Right lobe of liver (tissue), 6 donors: ENCODE measurements around the gene NMU. TPM values are rescaled to one million over a fixed set of nuclear protein-coding genes. Genes with fewer than 3 reads are reported as not detected.

Experiments used
- ATAC-seq, 4 donors: fragments of 200-7000 bp; cut with Tn5 transposase; one replicate each; pipeline ENCODE4 v1.9.1; 2020; ENCODE audit warnings: mild to moderate bottlenecking in 4 of 4, moderate library complexity in 4 of 4
- DNase-seq, 3 donors: peaks; one replicate each; pipeline ENCODE4 v3.0.0-alpha.2; 2020
- H3K27ac ChIP-seq, 3 donors: fragments of 200-600 bp; one replicate each; pipeline ENCODE4 v1.8.0; 2022
- H3K27me3 ChIP-seq, 2 donors: fragments of 200-600 bp; one replicate each; pipeline ENCODE4 v1.8.0; 2022
- H3K36me3 ChIP-seq, 4 donors: fragments of 200-600 bp; sonication (generic) in 1 of 4; one replicate each; pipeline versions ENCODE4 v1.5.1 to v1.8.0; 2017 to 2022; ENCODE audit warnings: control low read depth in 1 of 4
- H3K4me1 ChIP-seq, 4 donors: fragments of 200-600 bp; sonication (generic) in 1 of 4; one replicate each; pipeline versions ENCODE4 v1.5.1 to v1.8.0; 2017 to 2022; ENCODE audit warnings: control low read depth in 1 of 4
- H3K4me3 ChIP-seq, 3 donors: fragments of 200-600 bp; one replicate each; pipeline ENCODE4 v1.8.0; 2022
- H3K9me3 ChIP-seq, 4 donors: fragments of 200-600 bp; sonication (generic) in 1 of 4; one replicate each; pipeline versions ENCODE4 v1.5.1 to v1.8.0; 2017 to 2022; ENCODE audit warnings: control low read depth in 1 of 4
- POLR2A ChIP-seq: fragments of 450-650 bp; IDR thresholded peaks from one replicate; pipeline ENCODE4 v1.6.1; 2017; ENCODE audit warnings: antibody characterized with exemption, mild to moderate bottlenecking
- WGBS: methylation state at CpG from one replicate; pipeline ENCODE4 v1.1.6; 2018; ENCODE audit warnings: low coverage, low lambda C conversion rate; ENCODE audit not compliant: insufficient coverage; ENCODE audit errors: missing lambda C conversion rate; 5-methylcytosine and 5-hydroxymethylcytosine counted together
- intact Hi-C, 2 donors: fragments of 100-400 bp; cut with DNase I; formaldehyde crosslinking; loops; one replicate each; pipeline versions ENCODE4 v1.11.2 to v1.14.1; 2022
- total RNA-seq, 6 experiments: library from RNA; depleted of rRNA in 2 of 6; stranded (reverse); fragments of >200 nt in 2 of 6; fragmentation: NEBNext Ultra II Directional in 3 of 6; extraction: Animal tissue kit (Norgen Biotek cat#: 25700) in 3 of 6; gene quantifications; one replicate each; pipeline versions ENCODE4 v1.1.0 to v1.2.4, GENCODE V29; 2016 to 2023
- TF ChIP-seq, protein P1 (sequence below), 4 donors: fragments of 200-600 bp in 3 of 4; fragments of 450-650 bp in 1 of 4; IDR thresholded peaks; one replicate each; pipeline versions ENCODE4 v1.5.1 to v1.8.0; 2016 to 2022; ENCODE audit warnings: antibody characterized with exemption in 4 of 4, mild to moderate bottlenecking in 2 of 4
- donor health status: DM: no; HTN: yes; CAD: no.
- donor health status: DM: no; HTN: no; CAD: no.
- donor health status: DM: no; HTN: no; CAD: no.
- donor health status: DM: no; HTN: yes; CAD: no.
- donor health status: DM: no; HTN: yes; CAD: no.

The NMU gene
- total RNA-seq, 6 experiments from 2014 or later: not detected

DNA sequence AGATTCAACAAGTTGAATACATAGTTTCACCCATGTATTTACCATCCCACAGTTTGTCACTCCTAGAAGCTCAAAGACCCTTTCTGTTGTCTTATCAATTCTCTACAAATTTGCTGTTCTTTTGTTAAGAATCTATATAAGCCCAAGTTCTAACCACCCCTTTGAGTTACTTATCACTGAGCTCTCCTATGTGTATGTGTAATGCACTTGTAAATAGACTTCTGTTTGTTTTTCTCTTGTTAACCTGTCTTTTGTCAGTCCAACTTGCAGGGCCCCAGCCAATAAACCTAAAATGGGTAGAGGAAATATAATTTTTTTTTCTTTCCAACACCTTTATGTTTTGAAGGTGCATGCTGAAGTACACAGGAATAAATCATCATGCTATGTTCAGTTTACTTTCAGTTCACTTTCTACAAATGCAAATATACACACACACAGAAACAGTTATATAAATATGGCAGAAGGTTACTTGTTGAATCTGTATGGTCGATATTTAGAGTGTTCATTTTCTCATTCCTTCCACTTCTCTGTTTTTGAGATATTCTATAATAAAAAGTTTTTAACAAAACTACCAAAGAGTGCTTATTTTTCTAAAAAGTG, 67.1 kb downstream of the NMU start:
- Histone ChIP-seq H3K36me3 (no peaks in the 10 kb centered on the region), H3K4me1 (no peaks in the 10 kb centered on the region), H3K9me3 (no peaks in the 10 kb centered on the region), H3K27me3 (no peaks in the 10 kb centered on the region), H3K4me3 (no peak overlapping the region), H3K27ac (no peak overlapping the region)
- TF ChIP-seq, protein P1, sequence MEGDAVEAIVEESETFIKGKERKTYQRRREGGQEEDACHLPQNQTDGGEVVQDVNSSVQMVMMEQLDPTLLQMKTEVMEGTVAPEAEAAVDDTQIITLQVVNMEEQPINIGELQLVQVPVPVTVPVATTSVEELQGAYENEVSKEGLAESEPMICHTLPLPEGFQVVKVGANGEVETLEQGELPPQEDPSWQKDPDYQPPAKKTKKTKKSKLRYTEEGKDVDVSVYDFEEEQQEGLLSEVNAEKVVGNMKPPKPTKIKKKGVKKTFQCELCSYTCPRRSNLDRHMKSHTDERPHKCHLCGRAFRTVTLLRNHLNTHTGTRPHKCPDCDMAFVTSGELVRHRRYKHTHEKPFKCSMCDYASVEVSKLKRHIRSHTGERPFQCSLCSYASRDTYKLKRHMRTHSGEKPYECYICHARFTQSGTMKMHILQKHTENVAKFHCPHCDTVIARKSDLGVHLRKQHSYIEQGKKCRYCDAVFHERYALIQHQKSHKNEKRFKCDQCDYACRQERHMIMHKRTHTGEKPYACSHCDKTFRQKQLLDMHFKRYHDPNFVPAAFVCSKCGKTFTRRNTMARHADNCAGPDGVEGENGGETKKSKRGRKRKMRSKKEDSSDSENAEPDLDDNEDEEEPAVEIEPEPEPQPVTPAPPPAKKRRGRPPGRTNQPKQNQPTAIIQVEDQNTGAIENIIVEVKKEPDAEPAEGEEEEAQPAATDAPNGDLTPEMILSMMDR (IDR thresholded peaks at IDR 0.05): no peak
- WGBS: 70% methylated on average over 1 of the region's 1 CpG
- ATAC-seq (no peak), DNase-seq (no peak)
- intact Hi-C loops: no loop called here

DNA sequence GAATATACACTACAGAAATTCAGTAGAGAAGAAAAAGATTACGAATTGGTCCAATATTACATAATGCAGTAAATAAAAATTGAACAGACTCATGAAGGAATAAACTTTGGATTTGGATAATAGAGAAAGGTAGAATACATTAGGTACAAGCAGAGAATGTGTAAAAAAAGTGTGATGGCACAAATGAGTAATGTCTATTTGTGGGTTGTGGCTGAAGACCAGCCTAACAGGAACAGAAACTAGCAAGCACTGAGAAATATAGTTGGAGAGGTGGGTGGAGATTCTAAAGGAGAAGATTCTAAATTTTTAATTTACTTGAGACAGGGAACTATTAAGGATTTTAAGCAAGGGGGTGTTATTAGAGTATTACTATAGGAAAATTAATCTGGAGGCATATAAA, 74.2 kb downstream of the NMU start:
- Histone ChIP-seq H3K4me1 (no peaks in the 10 kb centered on the region), H3K9me3 (no peaks in the 10 kb centered on the region), H3K27me3 (no peaks in the 10 kb centered on the region), H3K4me3 (no peak overlapping the region), H3K27ac (no peak overlapping the region), H3K36me3 (no peaks in the 10 kb centered on the region)
- ATAC-seq: peak in 2 of 4 donors; percentile 36 to 50
- WGBS: 81% methylated on average over 1 of the region's 1 CpG
- no peak for DNase-seq
- intact Hi-C loops: no loop called here
- TF ChIP-seq, protein P1 (IDR thresholded peaks at IDR 0.05): no peak
- TF ChIP-seq POLR2A: no peak

DNA sequence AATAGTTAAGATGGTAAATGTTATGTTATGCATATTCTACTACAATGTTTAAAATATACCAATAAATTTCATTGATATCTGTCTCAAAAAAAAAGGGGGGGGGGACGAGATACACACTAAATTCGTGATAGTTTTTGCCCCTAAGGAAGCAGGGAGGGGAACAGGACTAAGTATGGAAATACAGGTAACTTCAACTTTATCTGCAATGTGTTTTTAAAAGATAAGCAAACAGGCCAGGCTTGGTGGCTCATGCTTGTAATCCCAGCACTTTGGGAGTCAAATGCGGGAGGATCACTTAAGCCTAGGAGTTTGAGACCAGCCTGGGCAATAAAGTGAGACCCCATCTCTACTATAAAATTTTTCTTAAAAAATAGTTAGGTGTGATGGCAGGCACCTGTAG, 76.0 kb downstream of the NMU start:
- ATAC-seq (no peak), DNase-seq (no peak)
- H3K27ac ChIP-seq: no peak overlapping the region
- no peak overlapping the region for H3K4me3 ChIP-seq
- H3K9me3 ChIP-seq: no peaks in the 10 kb centered on the region
- no peaks in the 10 kb centered on the region for H3K27me3 ChIP-seq
- 37% methylated on average over 3 of the region's 3 CpGs for WGBS
- no peaks in the 10 kb centered on the region for H3K4me1 ChIP-seq
- intact Hi-C loops: no loop called here
- TF ChIP-seq POLR2A: no peak
- TF ChIP-seq, protein P1 (IDR thresholded peaks at IDR 0.05): no peak
- no peaks in the 10 kb centered on the region for H3K36me3 ChIP-seq

DNA sequence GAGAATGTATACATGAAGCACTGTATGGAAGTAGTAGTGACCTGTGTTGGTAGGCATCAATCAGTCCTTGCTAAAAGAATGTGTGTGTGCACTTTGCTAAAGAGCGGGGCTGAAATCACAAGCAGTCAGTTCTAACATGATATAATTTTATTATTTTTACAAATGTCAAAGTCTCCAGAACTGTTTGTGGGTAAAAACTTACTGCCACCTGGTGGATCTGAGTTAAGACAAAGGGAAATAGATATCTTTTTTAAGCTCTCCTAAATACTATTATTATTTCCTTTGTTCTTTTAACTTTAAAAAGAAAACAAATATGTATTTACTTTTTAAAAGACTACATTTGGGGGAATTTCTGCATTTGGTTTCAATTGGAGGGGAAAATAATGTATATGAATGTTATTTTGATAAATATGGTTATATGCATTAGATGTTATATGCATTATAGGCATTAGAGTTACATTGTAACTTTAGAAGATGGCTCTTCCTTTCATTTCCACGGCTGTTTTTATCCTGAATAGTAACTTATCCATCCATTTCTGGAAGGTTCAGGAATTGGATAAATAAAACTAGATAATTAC, 81.6 kb downstream of the NMU start:
- H3K4me1 ChIP-seq: no peaks in the 10 kb centered on the region
- no peak overlapping the region for H3K4me3 ChIP-seq
- H3K27ac ChIP-seq: no peak overlapping the region
- WGBS: 30% methylated on average over 2 of the region's 2 CpGs
- no peaks in the 10 kb centered on the region for H3K9me3 ChIP-seq
- H3K27me3 ChIP-seq: no peaks in the 10 kb centered on the region
- intact Hi-C loops: no loop called here
- no peaks in the 10 kb centered on the region for H3K36me3 ChIP-seq
- ATAC-seq: peak in 3 of 4 donors; percentile 32 to 63 (median 59)
- TF ChIP-seq, protein P1 (IDR thresholded peaks at IDR 0.05): peak; percentile 41 to 52 (median 46)
- TF ChIP-seq POLR2A: no peak
- no peak for DNase-seq
